Measurements from ENCODE around the gene WWOX. TPM values are rescaled to one million over a fixed set of nuclear protein-coding genes. Genes with fewer than 3 reads are reported as not detected.

Gene WWOX
- total RNA-seq, 1 donor: 24.2 TPM

GRCh38 chr16:79018650-79019429, 919.4 kb downstream of the WWOX start:
- H3K4me3 ChIP-seq (ENCODE audit: low read depth, low read length): no peak overlapping the region
- TF ChIP-seq, protein P1, sequence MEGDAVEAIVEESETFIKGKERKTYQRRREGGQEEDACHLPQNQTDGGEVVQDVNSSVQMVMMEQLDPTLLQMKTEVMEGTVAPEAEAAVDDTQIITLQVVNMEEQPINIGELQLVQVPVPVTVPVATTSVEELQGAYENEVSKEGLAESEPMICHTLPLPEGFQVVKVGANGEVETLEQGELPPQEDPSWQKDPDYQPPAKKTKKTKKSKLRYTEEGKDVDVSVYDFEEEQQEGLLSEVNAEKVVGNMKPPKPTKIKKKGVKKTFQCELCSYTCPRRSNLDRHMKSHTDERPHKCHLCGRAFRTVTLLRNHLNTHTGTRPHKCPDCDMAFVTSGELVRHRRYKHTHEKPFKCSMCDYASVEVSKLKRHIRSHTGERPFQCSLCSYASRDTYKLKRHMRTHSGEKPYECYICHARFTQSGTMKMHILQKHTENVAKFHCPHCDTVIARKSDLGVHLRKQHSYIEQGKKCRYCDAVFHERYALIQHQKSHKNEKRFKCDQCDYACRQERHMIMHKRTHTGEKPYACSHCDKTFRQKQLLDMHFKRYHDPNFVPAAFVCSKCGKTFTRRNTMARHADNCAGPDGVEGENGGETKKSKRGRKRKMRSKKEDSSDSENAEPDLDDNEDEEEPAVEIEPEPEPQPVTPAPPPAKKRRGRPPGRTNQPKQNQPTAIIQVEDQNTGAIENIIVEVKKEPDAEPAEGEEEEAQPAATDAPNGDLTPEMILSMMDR (IDR thresholded peaks at IDR 0.05; ENCODE audit: insufficient read depth, low read length): no peak
- DNase-seq (ENCODE audit: low read depth): no peak

GRCh38 chr16:79019431-79019830, 920.0 kb downstream of the WWOX start:
- TF ChIP-seq, protein P1 (IDR thresholded peaks at IDR 0.05; ENCODE audit: insufficient read depth, low read length): no peak
- H3K4me3 ChIP-seq (ENCODE audit: low read depth, low read length): no peak overlapping the region
- no peak for DNase-seq (ENCODE audit: low read depth)

GRCh38 chr16:79021991-79022630, 922.7 kb downstream of the WWOX start:
- H3K4me3 ChIP-seq (ENCODE audit: low read depth, low read length): no peak overlapping the region
- no peak for DNase-seq (ENCODE audit: low read depth)
- TF ChIP-seq, protein P1 (IDR thresholded peaks at IDR 0.05; ENCODE audit: insufficient read depth, low read length): no peak

DNA sequence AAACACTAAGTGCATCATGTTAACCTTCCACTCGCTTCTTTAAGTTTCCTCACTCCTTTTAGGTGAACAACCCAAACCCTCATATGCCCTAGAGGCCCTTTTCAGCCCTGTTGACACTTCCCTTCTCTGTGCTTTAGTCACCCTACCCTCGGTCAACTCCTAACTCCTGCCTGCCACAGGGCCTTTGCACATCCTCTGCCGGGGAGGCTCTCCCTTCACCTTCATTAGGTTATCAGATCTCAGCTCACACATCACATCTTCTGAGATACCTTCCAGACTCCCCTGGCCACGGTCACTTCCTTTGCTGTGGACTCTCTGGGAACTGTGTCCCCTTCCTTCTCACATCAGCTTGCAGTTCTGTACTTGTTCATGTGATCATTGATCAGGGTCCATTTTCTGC, 926.7 kb downstream of the WWOX start:
- TF ChIP-seq, protein P1 (IDR thresholded peaks at IDR 0.05; ENCODE audit: insufficient read depth, low read length): no peak
- H3K4me3 ChIP-seq (ENCODE audit: low read depth, low read length): no peak overlapping the region
- no peak for DNase-seq (ENCODE audit: low read depth)

DNA sequence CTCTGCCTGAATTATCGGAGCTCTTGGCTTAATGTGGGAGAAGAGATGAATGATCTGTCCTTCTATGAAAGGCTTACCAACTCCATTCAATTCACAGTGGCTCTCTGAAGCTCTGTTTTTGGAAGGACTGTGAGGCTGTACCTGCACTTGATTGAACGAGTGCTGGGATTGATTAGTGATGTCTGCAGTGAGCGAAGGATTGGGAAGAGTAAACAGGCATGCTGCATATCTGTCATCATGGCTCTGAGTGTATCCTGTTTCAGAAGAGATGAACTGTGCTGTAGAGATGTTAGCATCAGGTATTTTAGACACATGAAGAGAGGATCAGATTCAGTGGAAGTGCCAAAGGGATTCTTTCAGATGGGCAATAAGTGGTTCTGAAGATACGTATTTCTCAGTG, 937.1 kb downstream of the WWOX start:
- no peak for DNase-seq (ENCODE audit: low read depth)
- TF ChIP-seq, protein P1 (IDR thresholded peaks at IDR 0.05; ENCODE audit: insufficient read depth, low read length): no peak
- no peak overlapping the region for H3K4me3 ChIP-seq (ENCODE audit: low read depth, low read length)

DNA sequence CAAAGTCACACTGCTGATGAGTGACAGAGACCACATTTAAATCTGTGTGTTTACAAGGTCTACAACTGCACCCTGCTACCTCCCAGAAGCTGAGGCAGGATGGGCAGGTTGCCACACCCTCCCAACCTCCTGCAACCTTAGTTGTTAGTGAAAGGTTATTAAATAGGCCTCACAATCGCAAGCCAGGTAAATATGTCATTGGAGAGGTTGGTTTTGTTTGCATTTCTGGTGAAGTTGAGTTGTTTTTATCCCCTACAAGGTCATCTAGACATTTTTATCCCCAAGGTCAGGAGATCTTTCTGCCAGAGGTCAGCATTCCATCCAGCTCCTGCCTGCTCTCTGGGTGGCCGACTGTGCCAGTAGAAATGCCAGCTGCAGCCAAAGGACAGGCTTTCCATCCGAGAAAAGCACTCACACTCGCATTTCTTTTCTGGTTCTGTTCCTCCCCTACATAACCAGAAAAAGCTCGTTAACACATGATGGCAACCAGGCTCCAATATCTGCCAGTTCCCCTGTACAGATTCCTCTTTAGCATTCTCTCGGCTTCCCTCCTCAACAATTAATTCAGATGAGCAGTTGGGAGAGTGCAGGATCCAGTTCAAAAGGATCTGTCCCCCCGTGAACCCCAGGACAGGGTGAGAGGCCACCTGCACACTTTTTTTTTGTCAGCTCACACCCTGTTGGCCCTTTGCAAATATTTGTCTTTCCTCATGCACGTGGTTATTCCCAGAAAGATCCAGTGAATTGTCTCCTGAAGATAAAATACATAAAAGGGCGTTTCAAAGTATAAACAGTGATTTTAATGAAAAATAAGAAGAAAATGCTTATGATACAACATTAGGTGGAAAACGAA, 938.3 kb downstream of the WWOX start:
- no peak overlapping the region for H3K4me3 ChIP-seq (ENCODE audit: low read depth, low read length)
- DNase-seq (ENCODE audit: low read depth): no peak
- TF ChIP-seq, protein P1 (IDR thresholded peaks at IDR 0.05; ENCODE audit: insufficient read depth, low read length): no peak
